GM18867 (cell line): ENCODE data around the gene PRIM2.
A peak's percentile ranks its signal among the peaks of the same experiment; 100 is the strongest.
"Not testable (repeated sequence)": the region's sequence is repeated elsewhere in the genome, so short reads cannot be mapped to it uniquely, and the experiment has no call there.

Source experiments
- ATAC-seq: cut with Tn5 transposase; IDR thresholded peaks from one replicate; pipeline ENCODE4 v1.9.1; 2021; ENCODE audit warnings: mild to moderate bottlenecking, moderate library complexity; ENCODE audit not compliant: unreplicated experiment

PRIM2 gene

DNA sequence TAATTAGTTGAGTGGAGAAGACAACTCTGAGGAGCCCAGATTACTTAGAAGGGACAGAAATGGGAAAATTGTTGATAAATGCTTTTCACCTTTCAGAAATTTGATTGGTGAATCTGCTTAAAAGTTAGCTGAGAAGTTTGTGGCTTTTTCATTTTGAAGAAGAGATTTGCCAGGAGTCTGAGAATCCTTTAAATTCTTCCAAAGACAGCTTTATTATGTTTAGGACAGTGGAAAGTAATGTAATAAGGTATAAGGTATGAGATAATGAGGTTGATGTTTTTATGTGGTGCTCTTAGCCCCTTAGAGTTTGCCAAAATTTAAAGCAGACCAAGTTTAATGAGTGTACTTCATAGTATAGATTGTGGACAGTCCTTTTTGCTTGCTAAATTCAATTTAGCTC lies 42.3 kb downstream of the PRIM2 start:
- ATAC-seq, result not testable (repeated sequence)

DNA sequence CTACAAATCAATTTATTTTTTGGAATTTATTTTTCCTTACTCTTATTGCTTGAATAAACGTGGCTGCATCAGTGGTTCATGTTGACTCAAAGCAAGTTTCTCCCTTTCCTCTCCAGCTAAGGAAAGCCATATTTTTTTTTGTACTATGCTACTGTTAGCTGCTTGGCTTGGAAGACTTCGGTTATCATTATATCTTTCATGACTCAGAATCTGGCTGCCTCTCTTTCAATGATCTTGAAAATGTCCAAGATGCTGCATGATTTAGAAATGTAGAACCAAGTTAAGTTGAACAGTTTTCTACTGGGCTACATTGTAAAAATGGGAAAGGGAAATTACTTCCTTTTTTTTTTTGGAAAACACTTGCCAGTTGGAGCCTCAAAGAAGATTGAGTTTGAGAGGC lies 44.9 kb downstream of the PRIM2 start:
- not testable (repeated sequence) for ATAC-seq

DNA sequence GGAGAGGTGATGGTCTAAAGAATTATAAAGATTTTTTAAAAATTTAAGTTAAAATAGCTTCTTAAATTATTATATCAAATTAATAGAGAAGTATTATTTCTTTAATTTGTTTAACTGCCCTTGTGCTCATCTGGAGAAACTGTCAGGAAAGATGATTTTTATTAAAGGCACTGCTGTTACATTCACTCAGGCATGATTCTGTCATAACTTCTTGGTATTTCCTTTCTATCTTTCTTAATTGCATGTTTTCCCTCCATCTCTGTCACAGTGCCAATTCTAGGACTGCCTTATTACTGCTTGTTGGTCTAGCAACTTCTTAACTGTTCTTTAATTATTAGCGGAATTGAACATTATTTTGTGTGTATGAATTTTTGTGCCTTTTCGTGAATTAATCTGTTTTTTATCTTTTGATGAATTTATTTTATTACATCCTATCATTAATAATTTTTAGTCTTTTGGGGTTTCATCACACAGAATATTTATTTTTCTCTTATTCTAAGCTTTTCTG lies 47.7 kb downstream of the PRIM2 start:
- ATAC-seq, result not testable (repeated sequence)

DNA sequence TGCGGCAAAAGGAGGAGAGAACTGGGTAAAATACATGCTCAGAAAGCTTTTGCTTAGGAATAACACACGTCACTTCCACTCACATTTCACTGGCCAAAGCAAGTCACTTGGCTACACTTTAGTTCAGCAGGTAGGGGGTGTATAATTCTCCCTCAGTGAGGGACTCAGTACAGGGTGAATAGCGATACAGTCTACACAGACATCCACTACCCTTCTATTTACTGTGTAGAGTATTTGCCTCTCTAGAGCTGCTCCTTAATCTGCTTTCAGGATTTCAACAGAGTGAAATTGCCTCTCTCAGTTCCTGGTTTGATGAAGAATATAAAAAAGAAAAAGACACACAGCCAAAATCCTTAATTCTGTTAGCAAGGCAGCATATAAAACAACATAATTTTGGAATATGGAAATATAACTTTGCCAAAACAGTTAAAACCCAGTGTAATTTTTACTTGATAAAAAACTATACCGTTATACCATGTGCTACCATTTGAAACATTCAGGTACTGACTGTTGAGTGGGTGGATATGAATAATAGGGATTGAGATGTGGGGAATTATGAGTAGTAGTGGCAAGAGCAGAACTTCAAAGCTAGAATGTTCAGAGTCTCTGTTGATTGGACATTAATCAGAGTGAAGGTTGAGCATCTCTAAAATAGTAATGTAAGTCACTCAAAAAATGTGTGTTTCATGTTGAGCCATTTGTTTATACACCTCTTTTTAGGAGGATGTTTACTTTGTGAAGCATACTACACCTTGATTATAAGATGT lies 51.7 kb downstream of the PRIM2 start:
- ATAC-seq, result not testable (repeated sequence)

DNA sequence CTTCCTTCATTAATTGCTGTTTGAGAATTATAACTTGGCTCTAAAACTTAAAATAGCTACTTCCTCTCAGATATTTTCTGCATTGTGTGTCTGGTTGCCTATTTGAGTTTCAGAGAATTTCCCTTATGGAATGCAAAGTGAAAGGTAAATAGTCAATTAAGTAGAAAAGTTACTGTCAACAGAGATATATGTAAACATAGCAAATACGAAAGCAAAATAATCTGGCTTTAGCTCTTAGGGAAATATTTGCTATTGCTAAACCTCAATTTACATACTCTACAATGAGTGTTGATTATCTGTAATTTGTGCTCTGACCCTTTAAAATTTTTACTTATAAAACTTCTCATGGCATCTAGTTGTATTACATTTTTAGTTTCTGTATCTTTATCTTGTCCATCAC lies 54.3 kb downstream of the PRIM2 start:
- not testable (repeated sequence) for ATAC-seq

DNA sequence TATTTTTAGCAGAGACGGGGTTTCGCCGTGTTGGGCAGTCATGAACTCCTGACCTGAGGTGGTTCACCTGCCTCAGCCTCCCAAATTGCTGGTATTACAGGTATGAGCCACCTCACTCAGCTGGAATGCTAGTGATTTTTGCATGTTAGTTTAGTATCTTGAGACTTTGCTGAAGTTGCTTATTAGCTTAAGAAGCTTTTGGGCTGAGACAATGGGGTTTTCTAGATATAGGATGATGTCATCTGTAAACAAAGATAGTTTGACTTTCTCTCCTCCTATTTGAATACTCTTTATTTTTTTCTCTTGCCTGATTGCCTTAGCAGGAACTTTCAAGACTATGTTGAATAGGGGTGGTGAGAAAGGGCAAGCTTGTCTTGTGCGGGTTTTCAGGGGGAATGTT lies 57.3 kb downstream of the PRIM2 start:
- not testable (repeated sequence) for ATAC-seq

DNA sequence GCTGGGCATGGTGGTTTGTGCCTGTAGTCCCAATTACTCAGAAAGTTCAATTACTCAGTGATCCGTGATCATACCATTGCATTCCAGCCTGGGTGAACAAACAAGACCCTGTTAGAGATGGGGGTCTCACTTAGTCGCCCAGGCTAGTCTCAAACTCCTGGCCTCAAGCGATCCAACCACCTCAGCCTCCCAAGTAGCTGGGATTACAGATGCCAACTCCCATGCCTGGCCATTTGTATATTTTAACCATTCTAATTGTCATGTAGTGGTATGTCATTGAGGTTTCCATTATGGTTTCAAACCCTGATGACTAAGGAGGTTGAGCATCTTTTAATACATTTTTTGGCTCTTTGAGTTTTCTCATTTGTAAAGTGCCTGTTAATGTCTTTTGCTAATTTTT lies 58.7 kb downstream of the PRIM2 start:
- not testable (repeated sequence) for ATAC-seq

DNA sequence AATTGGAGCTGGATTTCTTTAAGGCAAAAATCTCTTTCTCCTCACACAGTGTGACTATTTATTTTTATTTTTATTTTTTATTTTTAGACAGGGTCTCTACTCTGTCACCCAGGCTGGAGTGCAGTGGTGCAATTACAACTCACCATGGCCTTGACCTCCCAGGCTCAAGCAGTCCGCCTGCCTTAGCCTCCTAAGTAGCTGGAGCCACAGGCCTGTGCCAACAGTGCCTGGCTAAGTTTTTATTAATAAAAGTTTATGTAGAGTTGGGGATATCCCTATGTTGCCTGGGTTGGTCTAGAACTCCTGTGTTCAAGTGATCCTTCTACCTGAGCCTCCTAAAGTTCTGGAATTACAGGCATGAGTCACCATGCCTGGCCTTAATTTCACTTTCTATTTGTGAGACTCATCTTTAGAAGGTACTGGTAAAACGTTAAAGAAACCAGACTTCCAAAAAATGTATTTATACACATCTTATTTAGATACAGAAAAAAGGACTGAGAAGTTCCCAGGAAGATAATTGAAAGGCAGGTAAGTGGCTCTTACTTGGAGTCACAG lies 71.7 kb downstream of the PRIM2 start:
- not testable (repeated sequence) for ATAC-seq

DNA sequence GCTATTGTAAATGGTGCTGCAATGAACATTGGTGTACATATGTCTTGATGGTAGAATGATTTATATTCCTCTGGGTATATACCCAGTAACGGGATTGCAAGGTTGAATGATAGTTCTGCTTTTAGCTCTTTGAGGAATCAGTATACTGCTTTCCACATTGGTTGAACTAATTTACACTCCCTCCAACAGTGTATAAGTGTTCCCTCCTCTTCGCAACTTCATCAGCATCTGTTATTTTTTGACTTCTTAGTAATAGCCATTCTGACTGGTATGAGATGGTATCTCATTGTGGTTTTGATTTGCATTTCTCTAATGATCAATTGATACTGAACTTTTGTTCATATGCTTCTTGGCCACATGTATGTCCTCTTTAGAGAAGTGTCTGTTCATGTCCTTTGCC lies 73.4 kb downstream of the PRIM2 start:
- ATAC-seq, result not testable (repeated sequence)

DNA sequence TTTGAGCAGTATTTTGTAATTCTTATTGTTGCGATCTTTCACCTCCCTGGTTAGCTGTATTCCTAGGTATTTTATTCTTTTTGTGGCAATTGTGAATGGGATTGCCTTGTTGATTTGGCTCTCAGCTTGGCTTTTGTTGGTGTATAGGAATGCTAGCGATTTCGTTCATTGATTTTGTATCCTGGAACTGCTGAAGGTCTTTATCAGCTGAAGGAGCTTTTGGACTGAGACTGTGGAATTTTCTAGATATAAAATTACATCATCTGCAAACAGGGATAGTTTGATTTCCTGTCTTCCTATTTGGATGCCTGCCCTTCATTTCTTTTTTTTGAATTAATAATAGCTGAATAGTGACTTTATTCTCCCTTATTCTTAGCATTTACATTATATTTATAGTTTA lies 74.6 kb downstream of the PRIM2 start:
- ATAC-seq, result not testable (repeated sequence)

DNA sequence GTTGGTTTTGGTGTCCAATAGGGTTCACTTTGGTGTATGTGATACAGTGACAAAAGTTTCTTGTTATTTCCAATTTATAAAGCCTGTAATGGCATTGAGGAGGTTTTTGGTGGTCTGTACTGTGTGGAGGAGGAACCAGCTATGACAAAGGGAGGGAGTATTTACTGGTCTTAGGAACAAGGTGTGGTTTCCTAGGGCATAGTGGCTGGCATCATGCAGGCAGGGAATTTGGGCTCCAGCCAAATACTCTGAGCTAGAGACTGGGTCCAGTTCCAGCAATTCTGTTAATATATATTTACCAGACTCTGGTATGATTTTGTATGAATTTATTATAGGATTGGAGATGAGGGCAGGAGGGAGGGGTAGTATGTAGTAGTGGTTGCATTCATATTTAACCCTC lies 101.9 kb downstream of the PRIM2 start:
- ATAC-seq, result not testable (repeated sequence)

DNA sequence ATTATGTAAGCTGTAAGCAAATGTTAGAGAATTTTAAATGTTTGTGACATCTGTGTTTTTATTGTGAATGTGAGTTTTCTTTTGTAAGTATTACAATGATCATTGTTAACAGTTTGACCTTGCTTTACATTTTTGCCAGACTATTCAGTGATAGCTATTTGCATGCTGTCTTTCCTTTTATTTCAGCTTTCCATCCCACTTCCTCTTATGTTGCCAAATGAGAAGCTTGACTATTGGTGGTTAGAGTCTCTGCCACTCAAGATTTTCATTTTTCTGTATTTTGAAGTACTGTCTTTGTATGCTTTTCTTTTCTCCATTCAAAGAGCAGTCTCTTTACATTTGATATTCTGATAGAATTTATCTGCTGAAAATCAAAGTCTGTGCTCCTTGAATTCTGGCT lies 104.1 kb downstream of the PRIM2 start:
- ATAC-seq, result peak; percentile 76

DNA sequence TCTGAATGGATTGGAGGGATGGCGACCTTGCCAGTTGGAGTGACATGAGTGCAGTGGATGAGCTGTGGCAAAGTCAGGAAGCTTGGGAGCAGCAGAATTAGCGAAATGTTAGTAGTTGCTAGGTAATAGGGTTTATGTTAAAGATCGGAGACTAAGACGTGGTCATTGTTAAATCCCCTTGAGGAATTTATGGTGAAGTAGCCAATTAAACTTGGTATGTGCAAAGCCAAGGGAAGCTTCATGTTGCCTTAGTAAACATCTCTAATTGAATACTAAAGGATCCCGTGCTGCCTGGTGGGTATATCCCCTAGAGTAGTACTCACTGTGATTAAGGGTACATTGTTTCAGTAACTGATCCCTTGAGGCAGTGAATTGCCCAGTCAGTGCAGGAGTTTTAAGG lies 106.0 kb downstream of the PRIM2 start:
- no peak for ATAC-seq

DNA sequence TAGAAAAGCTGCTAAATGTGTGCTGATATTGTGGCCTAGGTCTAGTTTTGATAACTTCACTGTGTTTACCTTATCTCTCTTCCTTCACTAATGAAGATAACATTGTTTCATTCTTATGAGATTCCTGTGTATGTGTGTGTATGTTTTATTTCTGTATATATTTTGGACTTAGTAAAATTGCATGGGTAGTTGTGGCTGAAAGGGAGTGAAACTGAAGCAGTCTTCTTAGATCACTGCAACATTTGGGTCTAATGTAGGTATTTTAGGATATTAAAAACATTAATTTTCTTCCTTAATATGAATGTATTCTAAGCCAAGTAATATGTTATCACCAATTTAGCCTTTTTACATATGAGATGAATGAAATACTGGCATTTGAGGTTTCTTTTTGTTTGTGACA lies 114.3 kb downstream of the PRIM2 start:
- not testable (repeated sequence) for ATAC-seq

DNA sequence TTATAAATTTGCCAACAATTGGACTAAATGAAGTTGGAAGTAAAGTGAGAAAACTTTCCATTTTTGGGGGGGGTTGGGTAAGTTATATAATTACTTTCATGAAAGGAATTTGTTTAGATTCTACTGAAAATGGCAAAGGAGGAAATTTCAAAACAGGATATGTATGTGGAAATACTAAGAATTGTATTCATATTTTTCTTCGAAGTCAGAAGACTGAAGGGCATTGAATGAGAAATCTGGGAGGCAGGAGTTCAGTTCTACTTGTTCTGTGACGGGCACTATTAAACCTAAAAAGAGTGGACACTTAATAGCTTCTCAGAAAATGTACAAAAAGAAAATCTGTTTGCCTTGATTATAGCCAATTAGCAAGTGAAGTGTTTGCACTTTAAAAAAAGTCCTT lies 114.7 kb downstream of the PRIM2 start:
- ATAC-seq, result no peak

DNA sequence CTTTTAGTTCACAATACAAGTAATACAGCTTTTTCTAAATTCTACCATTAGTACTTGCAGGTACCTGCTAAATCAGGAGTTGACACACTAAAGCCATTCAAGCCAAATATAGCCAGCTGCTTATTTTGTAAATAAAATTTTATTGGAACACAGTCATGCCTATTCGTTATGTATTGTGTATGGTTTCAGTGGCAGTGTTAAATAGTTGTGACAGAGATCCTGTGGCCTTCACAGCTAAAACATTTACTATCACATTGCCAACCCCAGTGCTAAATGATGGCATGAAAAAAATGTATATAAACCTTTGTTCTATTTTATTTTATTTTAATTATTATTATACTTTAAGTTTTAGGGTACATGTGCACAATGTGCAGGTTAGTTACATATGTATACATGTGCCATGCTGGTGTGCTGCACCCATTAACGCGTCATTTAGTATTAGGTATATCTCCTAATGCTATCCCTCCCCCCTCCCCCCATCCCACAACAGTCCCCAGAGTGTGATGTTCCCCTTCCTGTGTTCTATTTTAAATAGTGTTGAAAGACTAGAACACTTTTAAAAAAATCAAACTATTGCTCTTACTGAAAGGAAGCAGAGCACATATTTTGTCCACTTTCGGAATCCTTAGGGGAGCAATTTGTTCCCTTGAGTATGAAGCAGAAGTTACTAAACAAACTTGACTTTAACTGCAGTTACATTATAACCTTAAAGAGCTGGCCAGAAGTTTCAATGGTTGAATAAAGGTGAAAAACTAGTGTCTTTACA lies 115.7 kb downstream of the PRIM2 start:
- ATAC-seq, result peak; percentile 38

DNA sequence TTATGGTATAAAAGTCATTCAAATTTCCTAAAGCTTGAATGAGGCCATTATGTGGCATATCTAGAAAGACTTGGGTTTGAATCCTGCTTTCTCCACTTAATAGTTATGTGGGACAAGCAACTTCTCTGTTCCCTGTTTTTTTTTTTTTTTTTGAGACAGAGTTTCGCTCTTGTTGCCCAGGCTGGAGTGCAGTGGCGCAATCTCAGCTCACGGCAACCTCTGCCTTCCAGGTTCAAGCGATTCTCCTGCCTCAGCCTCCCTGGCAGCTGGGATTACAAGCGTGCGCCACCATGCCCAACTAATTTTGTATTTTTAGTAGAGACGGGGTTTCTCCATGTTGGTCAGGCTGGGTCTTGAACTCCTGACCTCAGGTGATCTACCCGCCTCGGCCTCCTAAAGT lies 116.4 kb downstream of the PRIM2 start:
- ATAC-seq, result not testable (repeated sequence)

DNA sequence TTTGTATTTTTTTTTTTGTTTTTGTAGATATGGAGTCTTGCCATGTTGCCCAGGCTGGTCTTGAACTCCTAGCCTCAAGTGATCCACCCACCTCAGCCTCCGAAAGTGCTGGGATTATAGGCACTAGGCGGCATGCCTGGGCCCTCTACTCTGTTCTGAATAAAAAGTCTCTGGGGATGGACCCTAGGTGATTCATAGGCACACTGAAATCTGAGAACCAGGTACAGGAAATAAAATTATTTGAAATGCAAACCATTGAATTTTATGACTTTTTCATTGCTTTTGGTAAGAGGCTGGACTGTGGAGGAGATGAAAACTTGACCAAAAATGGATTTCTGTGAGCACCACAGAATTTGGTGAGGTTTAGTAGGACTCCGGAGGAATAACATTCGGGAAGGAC lies 117.5 kb downstream of the PRIM2 start:
- ATAC-seq, result no peak

DNA sequence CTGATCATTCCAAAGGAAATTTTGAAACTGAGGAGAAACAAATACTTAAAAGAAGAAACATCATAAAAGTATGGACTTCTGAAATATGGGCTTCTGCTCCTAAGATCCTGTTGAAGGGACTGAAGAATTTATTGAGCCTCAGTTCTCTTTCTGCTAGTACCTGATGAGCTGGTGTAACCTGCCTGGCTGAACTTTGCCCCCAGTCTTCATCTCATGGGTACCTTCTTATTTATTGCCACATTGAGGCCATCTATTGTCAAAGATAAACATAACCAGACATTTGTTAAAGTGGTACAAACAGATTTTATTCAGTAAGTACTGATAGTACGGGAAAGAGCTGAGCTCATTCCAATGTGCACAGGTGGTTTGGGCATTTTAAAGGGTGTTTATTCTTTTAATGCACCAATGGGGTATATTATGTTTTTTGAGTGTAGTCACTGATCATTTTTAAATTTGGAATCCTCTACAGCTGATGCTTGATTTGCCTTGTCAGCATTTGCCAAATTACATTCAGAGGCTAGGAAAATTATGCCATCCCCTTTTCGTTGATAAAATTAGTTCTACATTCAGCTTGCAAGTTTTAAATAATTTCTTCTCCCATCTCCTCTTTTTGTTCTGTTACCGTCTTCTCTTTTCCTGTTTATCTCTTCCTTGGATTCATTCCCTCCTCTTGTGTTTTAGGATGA lies 118.2 kb downstream of the PRIM2 start:
- ATAC-seq, result no peak

DNA sequence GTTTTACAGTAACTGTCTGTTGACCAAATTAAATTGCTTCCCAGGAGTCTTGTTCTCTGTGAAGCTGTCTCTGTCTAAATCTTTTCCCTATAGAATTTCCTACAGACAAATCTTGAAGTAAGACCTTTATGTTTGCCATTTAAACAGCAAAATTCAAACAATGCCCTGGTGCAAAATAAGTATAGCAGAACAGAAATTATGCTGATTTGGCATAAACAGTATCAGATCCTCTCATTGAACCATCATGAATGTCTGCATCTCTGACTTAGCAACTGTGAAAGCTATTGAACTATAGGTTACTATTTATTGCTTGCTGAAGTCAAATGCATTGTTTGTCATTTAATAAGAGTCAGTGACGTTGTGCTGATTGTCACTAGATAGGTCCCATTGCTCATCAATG lies 123.3 kb downstream of the PRIM2 start:
- not testable (repeated sequence) for ATAC-seq

DNA sequence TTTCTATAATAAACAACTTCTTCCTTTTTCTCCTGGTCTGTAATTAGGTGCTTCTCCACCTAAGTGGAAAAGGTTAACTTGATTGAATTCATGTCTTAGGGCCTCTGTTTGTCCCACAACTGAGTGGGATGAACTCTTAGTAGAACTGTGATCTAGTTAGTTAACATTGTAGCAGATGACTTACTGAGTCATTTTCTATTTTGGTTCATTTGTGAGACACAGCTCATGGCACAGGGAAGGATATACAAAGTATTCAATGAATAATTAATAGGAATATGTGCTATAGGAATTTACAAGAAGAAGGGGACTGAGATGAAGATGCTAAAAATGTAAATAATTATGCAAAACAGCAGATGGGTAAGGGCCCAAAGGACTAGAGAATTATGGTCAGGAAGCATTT lies 124.7 kb downstream of the PRIM2 start:
- ATAC-seq, result not testable (repeated sequence)
